ENCODE data around the gene ZNF764. TPM values are rescaled to one million over a fixed set of nuclear protein-coding genes. Genes with fewer than 3 reads are reported as not detected.

Gene ZNF764
- total and polyA plus RNA-seq, 9 of the 15 experiments (the other 6 are each of a cell fraction or from before 2014, with no cell fraction given), result 0.69 to 10.1 (median 4.1) TPM

GRCh38 chr16:30527635-30528178 is 30.5 kb downstream of the ZNF764 start (continued):
- TF ChIP-seq RHOXF2B (CRISPR knock-in tag; conservative IDR thresholded peaks at IDR 0.05) (no peak), ZNF696 (CRISPR knock-in tag; conservative IDR thresholded peaks at IDR 0.05) (0 out of 2 replicates have a peak, but pooled peaks have one; percentile 18), HNRNPH1 (optimal IDR thresholded peaks at IDR 0.05; ENCODE audit: low read depth, low read length) (no peak), BDP1 (IDR thresholded peaks at IDR 0.05; ENCODE audit: insufficient read depth, insufficient read length) (no peak), RAD21 (CRISPR knock-in tag; conservative IDR thresholded peaks at IDR 0.05 in 1 of 2, IDR thresholded peaks at IDR 0.05 in 1 of 2) (no peak), MBD1 (CRISPR knock-in tag; IDR thresholded peaks at IDR 0.05) (no peak), HDGF (IDR thresholded peaks at IDR 0.05) (peak; percentile 59; the same call in 1 of the 2 replicates), RNF2 (IDR thresholded peaks at IDR 0.05) (no peak), ZNF121 (CRISPR knock-in tag; conservative IDR thresholded peaks at IDR 0.05) (no peak), COPS2 (conservative IDR thresholded peaks at IDR 0.05) (no peak), MEF2D (tag; conservative IDR thresholded peaks at IDR 0.05; ENCODE audit: low read depth) (no peak), NR4A1 (CRISPR knock-in tag; IDR thresholded peaks at IDR 0.05) (no peak), NR4A1 (tag; IDR thresholded peaks at IDR 0.05) (no peak), ZNF232 (CRISPR knock-in tag; IDR thresholded peaks at IDR 0.05) (no peak), ZBTB34 (CRISPR knock-in tag; IDR thresholded peaks at IDR 0.05) (no peak), E2F6 (IDR thresholded peaks at IDR 0.05; ENCODE audit: borderline replicate concordance in 1 of 2, extremely low read depth in 1 of 2, insufficient read depth in 1 of 2, insufficient read length in 1 of 2, low read depth in 1 of 2, low read length in 1 of 2, poor library complexity in 1 of 2, severe bottlenecking in 1 of 2) (peak; percentile 14 to 32), ZNF175 (CRISPR knock-in tag; IDR thresholded peaks at IDR 0.05; ENCODE audit: low read depth) (no peak), ARID2 (IDR thresholded peaks at IDR 0.05) (no peak), MLX (CRISPR knock-in tag; conservative IDR thresholded peaks at IDR 0.05) (no peak), ZKSCAN3 (CRISPR knock-in tag; IDR thresholded peaks at IDR 0.05) (no peak), MXD1 (CRISPR knock-in tag; IDR thresholded peaks at IDR 0.05; ENCODE audit: borderline replicate concordance, poor library complexity, severe bottlenecking) (no peak), ZNF41 (CRISPR knock-in tag; conservative IDR thresholded peaks at IDR 0.05) (peak; percentile 59; the same call in 1 of the 2 replicates), DNMT1 (IDR thresholded peaks at IDR 0.05) (no peak)

Measured in K562 (cell line).